Ishikawa (cell line): Measurements from ENCODE around the gene ALAS1.

Experiments
- CEBPB ChIP-seq: IDR thresholded peaks from 2 replicates; pipeline ENCODE4 v1.6.1; 2012
- CREB1 ChIP-seq: IDR thresholded peaks from 2 replicates; pipeline ENCODE4 v1.6.1; 2012; ENCODE audit warnings: low read depth
- EP300 ChIP-seq: IDR thresholded peaks from 2 replicates; pipeline ENCODE4 v1.6.1; 2012; ENCODE audit warnings: borderline replicate concordance
- FOXM1 ChIP-seq: IDR thresholded peaks from 2 replicates; pipeline ENCODE4 v1.6.1; 2012; ENCODE audit warnings: low read depth, borderline replicate concordance
- MAX ChIP-seq: IDR thresholded peaks from 2 replicates; pipeline ENCODE4 v1.6.1; 2012
- NFIC ChIP-seq: IDR thresholded peaks from 2 replicates; pipeline ENCODE4 v1.6.1; 2012
- RAD21 ChIP-seq: IDR thresholded peaks from 2 replicates; pipeline ENCODE4 v1.6.1; 2012; ENCODE audit warnings: low read depth
- REST ChIP-seq: IDR thresholded peaks from 2 replicates; pipeline ENCODE4 v1.6.1; 2012; ENCODE audit warnings: low read depth, mild to moderate bottlenecking
- TAF1 ChIP-seq: IDR thresholded peaks from 2 replicates; pipeline ENCODE4 v1.6.1; 2012; ENCODE audit warnings: low read depth, mild to moderate bottlenecking
- TCF12 ChIP-seq: IDR thresholded peaks from 2 replicates; pipeline ENCODE4 v1.6.1; 2012; ENCODE audit warnings: low read depth
- YY1 ChIP-seq: IDR thresholded peaks from 2 replicates; pipeline ENCODE4 v1.6.1; 2012; ENCODE audit warnings: low read depth
- ZBTB7A ChIP-seq: IDR thresholded peaks from 2 replicates; pipeline ENCODE4 v1.6.1; 2012; ENCODE audit warnings: low read depth

GRCh38 chr3:52185311-52185710 lies 12.6 kb upstream of the ALAS1 start:
- TF ChIP-seq TAF1 (no peak), EP300 (no peak), YY1 (no peak), ZBTB7A (no peak), CEBPB (no peak), REST (no peak), TCF12 (no peak), MAX (no peak), FOXM1 (no peak), CREB1 (no peak), RAD21 (no peak), NFIC (no peak)
